NOMO-1 (cell line): Measurements from ENCODE around the gene VSIG8.

Source experiments
- DNase-seq, 2 experiments: peaks; one replicate each; lab custom pipeline; 2025; ENCODE audit not compliant: unreplicated experiment in 2 of 2; lab: John Stamatoyannopoulos, UW

The VSIG8 gene

GRCh38 chr1:159860456-159860855 is 2.0 kb downstream of the VSIG8 start:
- no peak for DNase-seq

GRCh38 chr1:159859767-159860322 is 2.6 kb downstream of the VSIG8 start:
- DNase-seq, result no peak

DNA sequence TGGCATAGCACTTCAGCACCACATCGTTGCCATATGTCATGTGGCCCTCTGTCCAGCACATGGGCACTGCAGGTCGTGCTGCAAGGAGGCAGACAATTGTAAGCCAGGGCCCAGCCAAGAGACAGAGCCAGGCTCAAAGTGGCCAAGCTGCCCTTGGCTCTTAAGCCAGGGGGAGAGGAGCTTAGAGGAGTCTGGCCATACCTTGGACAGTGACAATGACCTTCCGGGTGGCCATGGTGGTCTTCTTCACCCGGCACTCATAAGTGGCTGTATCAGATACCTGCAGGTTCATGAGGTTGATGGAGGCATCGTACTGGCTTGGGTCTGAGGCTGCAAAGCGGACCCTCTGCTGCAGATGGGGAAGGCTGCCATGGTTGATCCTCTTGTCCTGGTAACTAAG is 4.6 kb downstream of the VSIG8 start:
- DNase-seq, result no peak

GRCh38 chr1:159856576-159856975 is 5.9 kb downstream of the VSIG8 start:
- no peak for DNase-seq

GRCh38 chr1:159855709-159856108 is 6.7 kb downstream of the VSIG8 start:
- DNase-seq, result no peak

DNA sequence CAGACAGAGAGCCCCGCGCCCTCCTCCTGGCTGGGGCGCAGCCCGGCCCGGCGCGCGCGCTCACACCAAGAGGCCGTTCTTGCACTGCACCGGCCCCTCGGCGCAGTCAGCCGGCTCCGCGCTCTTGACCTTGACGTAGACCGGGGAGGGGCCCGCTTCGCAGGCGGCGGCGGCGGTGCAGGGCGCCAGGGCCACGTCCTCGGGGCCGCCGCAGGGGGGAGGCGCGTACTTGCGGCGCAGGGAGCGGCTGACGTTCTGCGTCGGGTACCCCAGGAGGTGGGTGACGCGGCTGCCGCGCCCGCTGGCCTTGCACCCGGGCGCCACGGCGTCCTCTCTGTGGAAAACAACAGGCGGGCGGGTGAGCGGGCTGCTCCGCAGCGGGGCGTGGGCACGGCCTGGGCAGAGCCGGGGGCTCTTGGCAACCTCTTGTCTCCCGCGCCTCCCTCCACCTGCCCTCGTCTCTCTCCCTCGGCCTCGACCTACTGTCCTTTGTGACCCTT is 7.7 kb downstream of the VSIG8 start:
- DNase-seq, result peak; percentile 87 to 96

- DNase-seq, result peak in 1 of 2 experiments; percentile 9
These were observed 8.3 kb downstream of the VSIG8 start for GRCh38 chr1:159854116-159854692.

DNA sequence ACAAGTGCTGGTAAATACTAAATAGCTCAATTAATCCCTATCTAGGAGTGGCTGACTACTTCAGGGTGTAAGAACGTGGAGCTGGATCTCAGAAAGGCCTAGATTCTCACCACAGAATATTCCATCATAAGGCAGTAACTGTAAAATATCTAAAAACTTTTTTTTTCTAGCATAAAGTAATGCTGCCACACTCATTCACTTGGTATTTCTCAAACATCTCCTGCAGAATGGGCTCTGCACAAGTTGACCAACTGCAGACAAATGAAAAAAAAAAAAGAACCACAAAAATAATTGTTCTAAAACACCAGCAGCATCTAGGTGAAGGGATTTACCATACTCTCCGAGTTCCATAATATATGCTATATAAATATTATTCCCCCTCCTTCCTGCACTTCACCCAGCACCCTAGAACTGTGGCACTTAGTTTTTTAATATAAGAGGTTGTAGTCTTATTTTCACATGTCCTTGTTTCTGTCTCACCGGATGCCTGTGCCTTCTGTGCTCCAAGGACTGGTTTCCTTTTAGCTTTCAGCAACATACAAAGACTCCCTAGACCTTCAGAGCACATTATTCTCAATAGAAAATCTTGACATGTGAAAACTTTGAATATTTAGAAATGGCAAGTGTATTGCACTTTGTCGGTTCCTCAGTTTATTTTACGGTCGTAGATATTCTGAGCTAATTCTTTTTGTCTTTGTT is 8.9 kb downstream of the VSIG8 start:
- no peak for DNase-seq

- DNase-seq, result peak; percentile 23 to 33
These were observed 11.1 kb downstream of the VSIG8 start for GRCh38 chr1:159851407-159851806.

- no peak for DNase-seq
These were observed 12.7 kb downstream of the VSIG8 start for GRCh38 chr1:159849626-159850366.

GRCh38 chr1:159848326-159848725 is 14.1 kb downstream of the VSIG8 start:
- DNase-seq, result no peak

GRCh38 chr1:159847231-159847630 is 15.2 kb downstream of the VSIG8 start:
- DNase-seq, result no peak

GRCh38 chr1:159845751-159846629 is 16.5 kb downstream of the VSIG8 start:
- DNase-seq, result no peak

GRCh38 chr1:159843459-159843858 is 19.0 kb downstream of the VSIG8 start:
- no peak for DNase-seq

DNA sequence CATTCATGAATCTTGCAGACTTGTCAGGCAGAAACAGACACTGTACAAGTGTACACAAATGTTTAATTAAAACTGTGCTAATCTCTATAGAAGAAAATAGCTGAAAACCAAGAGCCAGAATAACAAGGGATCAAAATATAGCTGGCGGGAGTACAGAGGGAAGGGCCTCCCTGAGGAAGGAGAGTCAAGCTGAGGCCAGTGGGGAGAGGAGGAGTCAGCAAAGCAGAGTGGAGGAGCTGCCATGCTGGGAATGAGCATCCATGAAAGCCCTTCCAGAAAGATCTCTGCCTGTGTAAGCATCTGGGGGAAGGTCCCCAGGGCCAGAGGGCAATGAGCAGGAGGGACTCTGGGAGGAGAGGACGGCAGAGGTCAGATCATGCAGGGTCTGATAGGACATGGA is 20.7 kb downstream of the VSIG8 start:
- DNase-seq, result no peak

DNA sequence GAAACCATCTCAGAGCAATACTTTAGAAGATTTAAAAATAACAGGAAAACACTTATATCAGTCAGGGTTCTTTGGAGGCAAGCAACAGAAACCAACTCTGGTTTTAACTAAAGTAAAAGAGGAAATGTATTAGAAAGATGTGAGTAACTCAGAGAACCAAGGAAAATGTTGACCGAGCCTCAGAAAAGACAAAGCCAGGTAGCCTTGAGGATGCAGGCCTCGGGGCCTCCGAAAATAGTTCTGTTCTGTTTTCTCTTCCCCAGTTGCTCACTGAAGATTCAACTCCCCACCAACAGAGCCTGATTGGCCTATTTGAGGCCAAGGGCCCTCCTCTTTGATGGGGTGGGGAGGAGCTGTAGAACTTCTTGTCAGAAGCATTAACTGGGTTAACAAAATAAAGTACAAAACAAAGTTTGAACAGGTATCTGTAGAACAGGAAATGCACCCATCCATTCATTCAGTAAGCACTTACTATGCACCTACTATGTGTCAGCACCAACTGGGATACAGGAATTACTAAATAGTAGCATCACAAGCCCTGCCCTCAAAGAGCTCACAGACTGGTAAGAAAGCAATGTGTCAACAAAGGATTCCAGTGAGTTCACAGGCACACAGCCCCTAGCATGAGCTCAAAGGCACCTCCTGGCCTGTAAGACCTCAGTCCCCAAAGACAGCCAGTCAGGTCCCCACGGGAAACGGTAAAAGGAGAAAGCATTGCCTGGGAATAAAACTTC is 23.2 kb downstream of the VSIG8 start:
- no peak for DNase-seq

DNA sequence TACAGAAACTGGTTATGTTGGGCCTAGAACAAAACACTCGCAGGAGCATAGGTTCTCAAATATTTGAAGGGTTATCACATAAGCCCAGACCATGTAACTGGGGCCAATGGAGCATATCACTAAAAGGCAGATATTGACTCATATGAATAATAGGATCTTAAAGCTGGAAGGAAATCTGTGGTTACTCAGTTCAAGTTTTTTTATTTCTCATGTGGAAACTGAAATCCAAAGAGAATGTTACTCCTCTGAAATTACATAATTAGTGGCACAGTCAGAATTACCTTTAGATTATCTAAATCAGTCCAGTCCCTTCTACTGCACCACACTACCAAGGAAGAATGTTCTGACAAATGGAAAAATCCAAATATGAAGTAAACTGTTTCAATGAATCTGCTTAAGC is 23.7 kb downstream of the VSIG8 start:
- DNase-seq, result no peak

DNA sequence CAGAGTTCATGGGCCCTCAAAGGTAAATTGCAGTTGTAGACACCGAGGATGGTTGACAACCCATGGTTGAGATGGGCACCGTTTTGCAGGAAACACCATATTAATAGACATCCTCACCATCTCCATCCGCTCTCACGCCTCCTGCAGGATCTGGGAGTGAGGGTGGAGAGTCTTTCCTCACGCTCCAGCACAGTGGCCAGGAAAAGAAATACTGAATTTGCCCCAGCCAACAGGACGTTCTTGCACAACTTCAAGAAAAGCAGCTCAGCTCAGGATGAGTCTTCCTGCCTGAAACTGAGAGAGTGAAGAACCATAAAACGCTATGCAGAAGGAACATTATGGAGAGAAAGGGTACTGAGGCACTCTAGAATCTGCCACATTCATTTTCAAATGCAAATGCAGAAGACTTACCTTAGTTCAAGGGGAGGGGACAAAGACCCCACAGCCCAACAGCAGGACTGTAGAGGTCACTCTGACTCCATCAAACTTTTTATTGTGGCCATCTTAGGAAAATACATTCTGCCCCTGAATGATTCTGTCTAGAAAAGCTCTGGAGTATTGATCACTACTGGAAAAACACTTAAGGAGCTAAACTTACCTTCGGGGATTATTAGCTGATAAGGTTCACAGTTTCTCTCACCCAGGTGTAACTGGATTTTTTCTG is 26.5 kb downstream of the VSIG8 start:
- no peak for DNase-seq

- DNase-seq, result no peak
These were observed 27.1 kb downstream of the VSIG8 start for GRCh38 chr1:159835356-159835755.
